HG03460 (cell line): ENCODE results near the gene ITGA8.
"Not testable (repeated sequence)": the region's sequence is repeated elsewhere in the genome, so short reads cannot be mapped to it uniquely, and the experiment has no call there.

Experiments
- ATAC-seq: cut with Tn5 transposase; IDR thresholded peaks from one replicate; pipeline ENCODE4 v1.9.1; 2021; ENCODE audit not compliant: unreplicated experiment

ITGA8 gene

DNA sequence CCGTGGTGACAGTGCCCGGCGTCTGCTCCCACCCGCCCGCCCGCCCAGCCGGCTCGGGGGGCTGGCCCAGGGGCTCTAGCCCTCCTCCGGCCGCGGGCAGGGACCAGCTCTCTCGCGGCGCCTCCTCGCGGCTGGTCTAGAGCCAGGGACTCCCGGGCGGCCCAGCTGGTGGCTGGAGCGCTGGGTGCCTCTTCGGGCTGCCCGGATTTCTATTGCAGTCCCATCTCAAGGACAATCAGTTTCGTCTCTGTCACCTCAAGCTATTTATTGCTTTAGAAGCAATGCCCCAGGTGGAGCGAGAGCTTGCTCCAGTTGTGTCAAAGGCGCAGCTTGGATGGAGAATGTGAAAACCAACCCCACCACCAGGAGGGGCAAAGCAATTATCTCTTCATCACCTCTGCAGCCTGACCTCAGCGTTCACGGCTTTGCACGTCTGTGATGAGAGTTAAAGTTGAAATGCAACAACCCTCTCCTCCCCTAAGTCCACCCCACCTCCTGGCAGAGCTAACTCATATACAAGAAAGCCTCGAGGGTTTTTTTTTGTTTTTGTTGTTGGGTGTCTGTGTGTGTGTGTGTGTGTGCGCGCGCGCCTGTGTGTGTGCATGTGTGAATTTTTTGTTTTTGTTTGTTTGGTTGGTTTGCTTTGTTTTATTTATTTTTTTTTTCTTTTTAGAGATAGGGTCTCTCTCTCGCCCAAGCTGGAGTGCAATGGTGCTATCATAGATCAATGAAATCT is at the start of gene ITGA8:
Gene ITGA8 (minus strand): TSS at position 24 of the 736 bp plus-strand sequence. CDS start 151 bp downstream, outside the sequence.
- ATAC-seq = no peak

DNA sequence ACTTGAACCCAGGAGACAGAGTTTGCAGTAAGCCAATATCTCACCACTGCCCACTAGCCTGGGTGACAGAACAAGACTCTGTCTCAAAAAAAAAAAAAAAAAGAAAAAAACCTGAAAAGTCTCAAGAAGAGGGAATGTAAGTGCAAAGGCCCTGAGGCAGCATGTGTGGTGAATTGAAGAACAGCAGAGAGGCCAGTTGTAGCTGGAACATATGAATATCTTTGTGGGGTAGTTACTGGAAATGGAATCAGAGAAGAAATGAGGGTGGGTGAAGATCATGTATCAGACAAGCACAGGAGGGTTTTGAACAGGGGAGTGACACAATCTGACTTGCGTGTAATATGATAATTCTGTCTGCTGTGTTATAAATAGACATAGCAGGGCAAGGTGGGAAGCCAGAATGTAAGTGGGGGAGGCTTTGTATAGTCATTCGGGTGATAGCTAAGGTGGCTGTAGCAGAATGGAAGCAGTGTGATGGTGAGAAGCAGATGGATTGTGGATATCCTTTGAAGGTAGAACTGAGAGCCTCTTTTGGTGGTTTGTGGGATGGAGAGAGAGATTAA is 45.3 kb upstream of the ITGA8 start:
- ATAC-seq = no peak

DNA sequence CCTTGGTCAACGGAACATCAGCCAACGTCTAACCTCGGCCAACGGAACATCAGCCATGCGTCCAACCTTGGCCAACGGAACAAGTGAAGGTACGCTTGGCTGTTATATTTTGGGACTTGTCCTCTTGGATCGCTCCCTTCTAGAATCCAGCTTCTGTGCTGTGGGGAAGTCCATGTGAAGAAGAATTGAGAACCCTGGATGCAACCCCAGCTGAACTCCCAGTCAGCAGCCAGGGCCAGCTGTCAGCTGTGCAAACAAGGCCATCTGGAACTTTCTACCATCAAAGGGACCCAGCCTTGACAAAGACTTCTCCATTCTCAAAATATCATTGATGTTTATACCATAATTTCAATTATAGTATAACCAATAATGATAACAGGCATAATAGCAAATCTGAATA is 43.3 kb upstream of the ITGA8 start:
- no peak for ATAC-seq

GRCh38 chr10:15762239-15762638 is 42.5 kb upstream of the ITGA8 start:
- ATAC-seq = not testable (repeated sequence)

DNA sequence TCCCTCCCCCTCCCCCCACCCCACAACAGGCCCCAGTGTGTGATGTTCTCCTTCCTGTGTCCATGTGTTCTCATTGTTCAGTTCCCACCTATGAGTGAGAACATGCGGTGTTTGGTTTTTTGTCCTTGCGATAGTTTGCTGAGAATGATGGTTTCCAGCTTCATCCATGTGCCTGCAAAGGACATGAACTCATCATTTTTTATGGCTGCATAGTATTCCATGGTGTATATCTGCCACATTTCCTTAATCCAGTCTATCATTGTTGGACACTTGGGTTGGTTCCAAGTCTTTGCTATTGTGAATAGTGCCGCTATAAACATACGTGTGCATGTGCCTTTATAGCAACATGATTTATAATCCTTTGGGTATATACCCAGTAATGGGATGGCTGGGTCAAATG is 41.5 kb upstream of the ITGA8 start:
- ATAC-seq = not testable (repeated sequence)

- ATAC-seq = no peak
Measured at GRCh38 chr10:15760681-15761080, 41.0 kb upstream of the ITGA8 start.

DNA sequence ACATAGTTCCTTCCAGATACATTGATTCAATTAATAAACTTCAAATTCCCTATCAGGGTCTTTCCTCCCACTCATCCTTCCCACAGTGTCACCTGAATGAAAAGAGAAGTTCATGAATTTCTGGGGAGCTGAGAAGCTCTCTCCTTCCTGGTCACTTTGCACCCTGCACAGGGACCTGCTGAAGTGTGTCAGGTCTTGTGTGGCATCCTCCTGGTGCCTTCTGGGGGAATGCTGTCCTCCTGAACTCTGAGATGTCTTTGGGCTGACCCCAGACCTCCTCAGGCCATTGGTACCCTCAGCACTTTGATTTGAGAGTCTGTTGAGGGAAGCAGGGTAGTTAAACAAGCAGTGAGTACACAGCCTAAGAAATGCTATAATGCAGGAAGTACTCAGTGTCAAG is 39.5 kb upstream of the ITGA8 start:
- ATAC-seq = no peak

DNA sequence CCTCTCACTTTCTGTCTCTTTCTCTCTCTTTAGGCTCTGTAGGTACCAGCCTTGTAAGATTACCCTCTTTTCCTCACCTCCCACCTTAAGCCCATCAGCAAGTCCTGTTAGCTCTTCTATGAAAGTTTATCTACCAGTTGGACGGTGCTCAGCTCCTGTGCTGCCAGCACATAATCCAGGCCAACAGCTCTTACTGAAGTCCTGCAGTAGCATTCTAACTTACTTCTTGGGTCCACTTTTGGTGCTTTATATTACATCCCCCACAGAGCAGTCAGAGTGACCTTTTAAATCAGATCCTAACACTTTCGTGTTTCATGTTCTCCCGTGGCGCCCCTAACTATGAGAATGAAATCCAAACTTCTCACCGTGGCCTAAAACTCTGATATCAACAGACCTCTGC is 38.9 kb upstream of the ITGA8 start:
- no peak for ATAC-seq

GRCh38 chr10:15754937-15755336 is 35.2 kb upstream of the ITGA8 start:
- ATAC-seq = no peak

GRCh38 chr10:15751046-15751445 is 31.3 kb upstream of the ITGA8 start:
- ATAC-seq = no peak

GRCh38 chr10:15748126-15748525 is 28.4 kb upstream of the ITGA8 start:
- no peak for ATAC-seq

- ATAC-seq = no peak
Measured at GRCh38 chr10:15747632-15748031, 27.9 kb upstream of the ITGA8 start.

GRCh38 chr10:15745751-15746150 is 26.0 kb upstream of the ITGA8 start:
- ATAC-seq = no peak

DNA sequence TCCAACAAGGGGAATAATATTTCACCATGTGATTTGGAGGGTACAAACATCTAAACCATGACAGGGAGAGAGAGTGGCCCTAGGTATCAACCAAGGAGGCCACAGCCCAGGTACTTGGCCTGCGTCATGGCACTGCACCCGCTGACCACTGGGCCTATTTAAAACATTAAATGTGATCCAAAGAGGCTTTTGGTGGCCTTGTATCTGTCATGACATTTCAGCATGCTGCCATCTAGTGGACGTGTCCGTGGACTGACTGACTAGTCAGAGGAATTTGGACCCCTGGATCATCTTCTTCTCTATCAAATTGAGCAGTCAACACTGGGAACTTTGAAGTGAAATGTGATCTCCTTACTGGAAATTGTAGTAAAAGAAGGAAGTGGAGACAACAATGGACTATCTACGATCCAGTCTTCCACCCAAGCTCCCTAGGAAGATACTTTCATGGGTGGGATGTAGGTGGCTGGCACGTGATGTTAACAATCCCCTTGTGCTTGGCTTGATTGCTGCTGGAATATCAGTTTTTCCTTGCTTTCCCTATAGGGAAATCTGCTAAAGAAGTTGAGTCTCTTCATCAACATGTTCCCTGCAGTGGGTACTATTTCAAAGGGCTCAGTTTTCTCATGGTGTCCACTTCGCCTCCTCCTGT is 24.6 kb upstream of the ITGA8 start:
- ATAC-seq = no peak

GRCh38 chr10:15743443-15743842 is 23.7 kb upstream of the ITGA8 start:
- no peak for ATAC-seq

DNA sequence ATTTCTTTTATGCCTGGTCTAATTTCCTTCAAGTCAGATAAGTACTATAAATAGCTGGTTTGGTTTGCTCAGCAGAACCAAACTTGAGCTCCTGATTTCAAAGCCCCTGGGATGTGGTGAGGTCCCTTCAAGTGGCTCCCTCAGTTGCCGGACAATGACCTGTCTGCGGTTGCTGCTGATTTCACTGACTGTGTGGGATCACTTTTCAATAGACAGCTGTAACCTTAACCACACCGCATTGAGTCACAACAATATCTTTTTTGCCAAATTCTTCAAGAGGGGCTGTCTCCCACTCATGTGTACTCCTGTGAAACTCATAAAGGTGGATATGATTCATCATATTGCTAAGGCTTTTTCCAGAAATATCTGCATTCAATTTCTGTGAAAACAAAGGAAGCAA is 23.1 kb upstream of the ITGA8 start:
- no peak for ATAC-seq

DNA sequence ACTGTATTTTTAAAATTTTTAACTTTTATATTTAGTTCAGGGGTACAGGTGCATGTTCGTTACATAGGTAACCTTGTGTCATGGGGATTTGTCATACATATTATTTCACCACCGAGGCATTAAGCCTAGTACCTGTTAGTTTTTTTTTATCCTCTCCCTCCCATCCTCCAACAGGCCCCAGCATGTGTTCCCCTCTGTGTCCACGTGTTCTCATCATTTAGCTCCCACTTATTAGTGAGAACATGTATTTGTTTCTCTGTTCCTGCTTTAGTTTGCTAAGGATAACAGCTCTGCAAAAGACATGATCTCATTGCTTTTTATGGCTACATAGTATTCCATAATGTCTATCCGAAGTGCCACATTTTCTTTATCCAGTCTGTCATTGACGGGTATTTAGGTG is 22.4 kb upstream of the ITGA8 start:
- ATAC-seq = no peak

- no peak for ATAC-seq
Measured at GRCh38 chr10:15741581-15741980, 21.9 kb upstream of the ITGA8 start.

DNA sequence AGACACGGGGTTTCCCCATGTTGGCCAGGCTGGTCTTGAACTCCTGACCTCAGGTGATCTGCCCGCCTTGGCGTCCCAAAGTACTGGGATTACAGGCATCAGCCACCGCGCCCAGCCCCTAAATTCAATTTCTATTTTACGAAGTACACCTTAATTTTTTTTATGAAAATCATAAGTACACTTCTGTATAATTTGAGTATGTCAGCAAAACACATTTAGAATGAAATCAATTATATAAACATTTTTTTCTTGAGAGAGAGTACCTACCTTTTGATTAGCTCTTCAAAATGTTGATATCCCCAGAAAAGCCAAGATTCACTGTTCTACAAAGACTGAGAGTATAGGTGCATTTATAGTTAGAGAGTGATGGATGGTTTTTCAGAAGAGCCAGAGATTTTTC is 20.5 kb upstream of the ITGA8 start:
- ATAC-seq = no peak

- ATAC-seq = no peak
Measured at GRCh38 chr10:15739254-15739970, 19.7 kb upstream of the ITGA8 start.

GRCh38 chr10:15738270-15738925 is 18.7 kb upstream of the ITGA8 start:
- ATAC-seq = no peak
